ENCODE measurements around the gene CERK.
A peak's percentile ranks its signal among the peaks of the same experiment; 100 is the strongest.

CERK gene

DNA sequence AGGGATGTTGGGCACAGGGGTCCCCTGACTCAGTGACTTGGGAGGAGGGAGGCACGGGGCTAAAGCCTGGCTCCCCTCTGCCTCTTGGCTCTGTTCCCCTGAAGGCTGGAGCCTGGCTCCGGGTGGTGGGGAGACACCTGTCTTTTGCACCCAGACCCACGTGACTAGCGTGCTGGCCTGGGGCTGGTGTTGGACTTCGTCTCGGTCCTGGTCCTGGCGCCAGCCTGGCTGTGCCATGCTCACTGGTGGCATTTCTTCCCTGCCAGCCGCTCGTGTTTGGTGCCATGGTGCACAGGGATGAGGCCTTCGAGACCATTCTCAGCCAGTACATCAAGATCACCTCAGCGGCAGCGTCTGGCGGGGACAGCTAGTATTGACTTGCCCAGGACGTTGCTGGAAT is 61.2 kb downstream of the CERK start:
- DNase-seq: no peak

DNA sequence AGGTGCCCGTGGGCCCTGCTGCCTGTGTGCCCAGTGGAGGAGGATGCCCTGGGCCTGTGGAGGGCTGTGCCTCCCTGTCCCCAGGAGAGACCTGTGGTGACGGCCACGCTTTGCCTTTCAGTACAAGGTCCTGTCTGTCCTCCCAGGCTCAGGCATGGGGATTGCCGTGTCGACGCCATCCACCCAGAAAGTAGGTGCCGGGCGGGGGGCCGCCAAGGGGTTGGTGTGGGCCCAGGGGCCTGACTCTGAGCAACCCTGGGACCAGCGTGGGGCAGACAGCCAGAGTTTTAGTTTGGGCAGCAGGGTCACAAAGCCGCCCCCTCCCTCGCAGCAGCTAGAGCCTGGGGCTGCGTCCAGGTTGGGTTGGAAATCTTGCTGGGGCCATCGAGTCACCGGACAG is 61.6 kb downstream of the CERK start:
- no peak for DNase-seq

DNA sequence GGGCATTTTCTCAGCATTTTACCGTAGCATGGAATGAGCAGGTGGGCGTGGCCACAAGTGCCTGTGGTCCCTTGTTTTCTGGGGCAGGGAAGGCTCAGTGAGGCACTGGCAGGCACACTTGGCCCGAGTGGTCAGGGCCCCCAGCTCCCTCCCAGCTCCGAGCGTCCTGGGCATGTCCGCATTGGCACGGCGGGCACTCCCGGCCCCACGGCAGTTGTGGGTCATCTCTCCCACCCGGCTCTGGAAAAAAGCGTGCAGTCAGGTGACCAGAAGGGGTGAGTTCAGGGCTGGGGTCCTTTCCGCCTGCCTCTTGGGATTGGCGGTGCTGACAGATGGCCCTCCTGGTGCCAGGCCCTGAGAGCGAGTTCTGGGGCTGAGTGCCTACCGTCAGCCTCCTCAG is 62.1 kb downstream of the CERK start:
- DNase-seq: no peak

DNA sequence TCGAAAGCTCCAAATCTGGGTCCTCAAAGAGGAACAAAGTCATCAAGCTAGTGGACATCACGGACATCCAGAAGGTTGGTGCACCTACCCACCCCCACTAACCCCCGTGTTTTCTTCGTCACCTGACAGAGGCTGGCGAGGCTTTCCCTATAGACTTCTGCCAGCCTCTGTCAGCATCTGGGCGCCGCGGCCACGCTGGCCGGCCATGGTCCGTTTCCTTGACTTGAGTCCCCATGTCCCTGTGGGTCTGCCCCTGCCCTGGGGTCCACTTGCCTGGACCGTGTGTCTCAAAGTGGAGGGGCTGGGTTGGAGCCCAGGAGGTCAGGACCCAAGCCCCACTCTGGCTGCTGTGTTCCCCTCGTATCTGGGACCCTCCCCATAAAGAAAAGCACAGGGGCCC is 62.6 kb downstream of the CERK start:
- no peak for DNase-seq

DNA sequence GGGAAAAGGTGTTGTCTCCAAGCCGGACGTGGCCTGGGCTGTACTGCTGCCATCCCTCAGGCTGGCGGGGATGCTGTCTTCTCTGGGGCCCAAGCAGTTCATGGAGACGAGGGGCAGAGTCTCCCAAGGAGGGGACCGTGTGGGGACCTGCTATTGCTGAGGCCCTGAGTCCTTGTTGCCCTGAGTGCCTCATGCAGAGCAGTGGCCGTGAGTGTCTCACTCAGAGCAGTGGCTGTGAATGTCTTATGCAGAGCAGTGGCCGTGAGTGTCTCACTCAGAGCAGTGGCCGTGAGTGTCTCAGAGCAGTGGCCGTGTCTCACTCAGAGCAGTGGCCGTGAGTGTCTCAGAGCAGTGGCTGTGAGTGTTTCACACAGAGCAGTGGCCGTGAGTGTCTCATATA is 63.1 kb downstream of the CERK start:
- DNase-seq: no peak

DNA sequence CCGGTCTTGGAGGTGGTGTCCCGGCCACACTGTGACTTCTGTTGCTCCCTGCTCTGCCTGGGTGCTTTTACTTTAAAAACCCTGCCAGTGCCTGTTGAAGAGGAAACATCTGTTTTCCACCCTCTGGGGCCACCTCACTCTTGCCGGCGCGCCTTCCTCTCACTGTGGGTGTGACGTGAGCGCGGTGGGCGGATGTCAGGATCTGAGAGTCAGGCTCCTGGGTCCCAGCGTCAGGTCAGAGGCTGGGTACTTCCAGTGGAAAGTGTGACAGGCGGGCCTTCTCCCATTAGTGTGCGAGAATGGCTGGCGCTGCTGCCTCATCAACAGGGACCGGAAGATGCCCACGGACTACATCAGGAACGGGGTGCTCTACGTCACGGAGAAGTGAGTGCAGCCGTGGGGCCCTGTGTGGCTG is 63.7 kb downstream of the CERK start:
- peak; percentile 86 for DNase-seq

DNA sequence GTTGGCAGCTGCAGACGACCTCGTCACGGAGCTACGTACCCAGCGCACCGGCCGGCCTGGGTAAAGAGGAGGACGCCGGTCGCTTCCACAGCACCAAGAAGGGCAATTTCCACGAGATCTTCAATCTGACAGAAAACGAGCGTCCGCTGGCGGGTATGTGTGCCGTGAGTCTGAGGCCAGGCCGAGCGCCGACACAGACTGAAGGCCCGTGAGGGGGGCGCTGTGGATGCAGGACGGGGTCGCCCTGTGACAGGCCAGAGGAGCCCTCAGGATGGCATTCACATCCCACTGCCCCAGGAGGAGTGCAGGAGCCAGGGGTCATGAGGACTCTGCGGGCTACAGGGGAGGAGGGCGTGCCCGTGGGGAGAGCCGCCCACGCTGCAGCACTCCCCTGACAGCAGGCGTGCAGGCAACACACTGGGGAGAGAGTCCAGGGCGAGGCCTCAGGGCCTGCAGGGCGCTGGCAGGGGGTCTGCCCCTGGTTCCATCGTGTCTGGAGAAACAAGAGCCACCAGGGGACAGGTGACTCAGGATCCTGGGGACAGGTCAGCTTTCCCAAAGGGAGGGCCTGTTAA is 64.3 kb downstream of the CERK start:
- peak; percentile 14 for DNase-seq

DNA sequence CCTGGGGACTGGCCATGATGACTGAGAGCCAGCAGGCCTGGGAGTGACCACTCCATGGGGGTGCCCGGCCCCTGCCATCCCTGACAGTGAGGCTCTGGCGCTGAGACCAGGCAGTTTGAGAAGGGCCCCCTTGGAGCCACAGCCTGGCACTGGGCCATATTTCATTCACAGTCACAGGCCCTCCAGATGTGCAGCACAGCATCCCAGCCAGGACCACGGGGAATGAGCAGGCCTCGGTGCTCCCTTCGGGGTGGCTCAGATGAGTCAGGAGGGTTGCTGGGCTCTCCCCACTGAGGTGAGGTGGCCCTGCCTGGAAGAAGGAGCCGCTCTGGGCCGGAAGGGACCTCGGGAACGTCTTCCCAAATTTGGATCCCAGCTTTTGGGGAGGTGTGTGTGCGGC is 64.8 kb downstream of the CERK start:
- DNase-seq: no peak

DNA sequence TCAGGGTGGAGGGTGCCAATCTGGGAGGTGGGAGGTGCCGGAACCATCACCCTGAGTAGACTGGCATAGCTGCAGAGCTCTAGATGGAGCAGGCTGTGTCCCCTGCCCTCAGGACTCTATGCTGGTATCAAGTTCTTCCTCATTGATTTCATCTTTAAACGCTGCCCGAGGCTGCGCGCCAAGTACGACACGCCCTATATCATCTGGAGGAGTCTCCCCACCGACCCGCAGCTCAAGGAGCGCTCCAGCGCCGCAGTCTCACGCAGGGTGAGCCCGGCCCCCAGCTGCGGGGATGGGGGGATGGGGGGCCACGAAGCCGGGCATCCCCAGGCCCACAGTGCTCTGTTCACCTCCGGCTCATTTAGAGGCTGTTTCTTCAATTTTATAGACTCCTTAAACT is 65.3 kb downstream of the CERK start:
- no peak for DNase-seq

DNA sequence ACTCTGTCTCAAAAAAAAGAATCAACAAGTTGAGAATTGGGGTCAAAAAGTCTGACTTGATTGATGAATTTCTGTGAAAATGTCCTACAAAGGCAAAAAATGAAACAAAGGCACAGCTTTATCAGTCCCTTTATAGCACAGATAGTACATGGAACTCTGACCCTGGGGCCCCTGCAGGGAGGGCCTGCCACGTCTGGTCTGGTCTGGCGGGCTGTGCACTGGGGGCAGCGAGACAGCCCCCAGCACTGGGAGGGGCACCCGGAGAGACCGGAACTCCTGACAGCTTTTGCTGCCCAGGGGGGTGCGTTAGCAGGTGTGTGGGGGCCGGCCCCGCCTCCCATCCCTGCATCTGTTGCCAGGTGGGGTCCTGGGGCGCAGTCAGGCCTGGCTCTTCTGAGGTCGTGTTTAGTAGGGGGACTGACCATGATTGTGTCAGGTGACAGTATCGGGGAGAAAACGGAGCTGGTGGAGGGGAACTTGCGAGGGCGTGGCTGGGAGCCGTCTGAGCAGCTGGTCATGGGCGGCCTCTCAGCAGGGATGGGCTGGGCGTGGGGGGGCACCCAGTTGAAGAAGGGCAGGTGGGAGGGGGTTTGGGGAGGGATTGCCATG is 66.1 kb downstream of the CERK start:
- no peak for DNase-seq

DNA sequence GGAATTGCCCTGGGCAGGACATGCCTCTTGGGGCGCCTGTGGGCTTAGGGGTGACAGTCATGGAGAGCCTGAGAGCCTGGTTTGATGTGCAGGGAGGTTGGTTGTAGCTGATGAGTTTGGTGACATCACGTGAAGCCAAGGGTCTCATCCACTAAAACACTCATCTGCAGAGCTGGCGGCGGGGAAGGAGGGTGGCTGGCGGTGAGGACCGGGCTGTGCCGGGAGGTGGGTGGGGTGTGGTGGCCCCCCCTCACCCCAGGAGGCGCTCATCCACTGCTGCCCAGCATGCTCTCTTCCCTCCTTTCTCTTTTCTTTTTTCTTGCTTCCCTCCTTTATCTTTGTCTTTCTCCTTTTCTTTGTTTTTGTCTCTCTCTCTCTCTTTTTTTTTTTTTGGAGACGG is 68.9 kb downstream of the CERK start:
- DNase-seq: no peak

DNA sequence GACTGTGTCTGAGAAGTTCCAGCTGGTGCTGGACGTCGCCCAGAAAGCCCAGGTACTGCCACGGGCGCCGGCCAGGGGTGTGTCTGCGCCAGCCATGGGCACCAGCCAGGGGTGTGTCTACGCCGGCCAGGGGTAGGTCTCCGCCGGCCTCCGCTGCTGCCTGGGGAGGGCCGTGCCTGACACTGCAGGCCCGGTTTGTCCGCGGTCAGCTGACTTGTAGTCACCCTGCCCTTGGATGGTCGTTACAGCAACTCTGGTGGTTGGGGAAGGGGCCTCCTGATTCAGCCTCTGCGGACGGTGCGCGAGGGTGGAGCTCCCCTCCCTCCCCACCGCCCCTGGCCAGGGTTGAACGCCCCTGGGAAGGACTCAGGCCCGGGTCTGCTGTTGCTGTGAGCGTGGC is 69.9 kb downstream of the CERK start:
- no peak for DNase-seq

DNA sequence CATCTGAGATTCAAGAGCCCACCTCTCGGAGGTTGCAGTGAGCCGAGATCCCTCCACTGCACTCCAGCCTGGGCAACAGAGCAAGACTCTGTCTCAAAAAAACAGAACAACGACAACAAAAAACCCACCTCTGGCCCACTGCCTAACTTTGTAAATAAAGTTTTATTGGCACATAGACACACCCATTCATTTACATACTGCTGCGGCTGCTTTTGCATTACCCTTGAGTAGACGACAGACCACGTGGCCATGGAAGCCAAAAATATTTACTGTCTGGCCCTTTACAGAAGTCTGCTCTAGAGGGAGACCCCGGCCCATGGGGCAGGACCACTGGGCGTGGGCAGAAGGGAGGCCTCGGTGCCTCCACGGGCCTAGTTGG is 70.8 kb downstream of the CERK start:
- DNase-seq: no peak

DNA sequence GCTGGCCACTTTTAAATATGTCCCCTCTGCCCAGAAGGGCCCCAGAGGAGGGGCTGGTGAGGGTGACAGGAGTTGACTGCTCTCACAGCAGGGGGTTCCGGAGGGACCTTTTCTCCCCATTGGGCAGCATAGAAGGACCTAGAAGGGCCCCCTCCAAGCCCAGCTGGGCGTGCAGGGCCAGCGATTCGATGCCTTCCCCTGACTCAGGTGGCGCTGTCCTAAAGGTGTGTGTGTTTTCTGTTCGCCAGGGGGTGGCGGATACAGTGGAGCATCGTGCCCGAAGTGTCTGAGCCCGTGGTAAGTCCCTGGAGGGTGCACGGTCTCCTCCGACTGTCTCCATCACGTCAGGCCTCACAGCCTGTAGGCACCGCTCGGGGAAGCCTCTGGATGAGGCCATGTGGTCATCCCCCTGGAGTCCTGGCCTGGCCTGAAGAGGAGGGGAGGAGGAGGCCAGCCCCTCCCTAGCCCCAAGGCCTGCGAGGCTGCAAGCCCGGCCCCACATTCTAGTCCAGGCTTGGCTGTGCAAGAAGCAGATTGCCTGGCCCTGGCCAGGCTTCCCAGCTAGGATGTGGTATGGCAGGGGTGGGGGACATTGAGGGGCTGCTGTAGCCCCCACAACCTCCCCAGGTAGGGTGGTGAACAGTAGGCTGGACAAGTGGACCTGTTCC is 71.3 kb downstream of the CERK start:
- no peak for DNase-seq

DNA sequence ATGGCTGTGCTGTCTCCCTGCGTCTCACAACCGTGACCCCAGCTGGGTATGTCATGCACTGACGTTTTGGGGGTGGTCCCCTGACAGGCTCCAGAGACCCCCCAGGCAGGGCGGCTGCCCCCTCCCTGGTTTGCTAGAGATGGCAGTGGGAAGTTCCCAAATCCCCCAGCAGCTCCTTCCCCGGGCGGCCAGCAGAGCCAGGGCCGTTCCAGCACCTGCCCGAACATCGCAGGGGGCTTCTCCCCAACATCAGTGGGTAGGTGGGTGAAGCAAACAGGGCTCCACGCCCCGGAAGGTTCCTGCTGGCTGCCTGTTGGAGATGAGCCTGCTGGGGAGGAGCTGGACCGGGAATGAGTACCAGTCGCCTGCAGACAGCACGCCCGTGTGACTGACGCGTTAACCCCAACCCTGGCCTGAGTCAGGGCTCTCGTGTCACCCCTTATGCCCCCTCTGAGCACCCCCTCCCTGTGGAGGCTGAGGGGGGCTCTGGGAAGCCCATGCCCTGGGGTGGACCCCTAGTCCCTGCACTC is 72.2 kb downstream of the CERK start:
- DNase-seq: no peak

DNA sequence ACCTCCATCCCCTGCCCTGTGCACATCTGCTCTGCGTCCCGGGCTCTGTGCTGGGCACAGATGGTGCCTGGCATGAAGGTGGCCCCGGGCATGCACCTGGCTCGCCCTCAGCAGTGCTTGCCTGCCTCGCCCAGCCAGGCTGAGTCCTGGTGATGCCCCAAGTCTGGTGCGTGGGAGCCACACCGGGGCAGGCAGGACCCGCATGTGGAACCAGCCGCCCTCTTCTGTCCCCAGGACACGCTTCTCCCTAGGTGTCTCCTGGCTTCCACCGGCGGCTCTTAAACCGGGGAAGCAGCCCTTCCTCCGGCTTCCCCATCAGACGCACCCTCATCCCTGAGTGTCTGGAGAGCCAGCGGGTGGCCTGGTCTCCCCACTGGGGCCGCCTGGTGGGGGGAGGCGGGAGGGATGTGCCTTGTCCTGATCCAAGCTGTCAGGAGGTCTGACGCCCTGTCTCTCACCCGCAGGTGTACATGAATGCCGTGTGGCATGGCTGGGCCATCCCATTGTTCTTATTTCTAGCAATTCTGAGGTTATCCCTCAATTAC is 72.8 kb downstream of the CERK start:
- no peak for DNase-seq

DNA sequence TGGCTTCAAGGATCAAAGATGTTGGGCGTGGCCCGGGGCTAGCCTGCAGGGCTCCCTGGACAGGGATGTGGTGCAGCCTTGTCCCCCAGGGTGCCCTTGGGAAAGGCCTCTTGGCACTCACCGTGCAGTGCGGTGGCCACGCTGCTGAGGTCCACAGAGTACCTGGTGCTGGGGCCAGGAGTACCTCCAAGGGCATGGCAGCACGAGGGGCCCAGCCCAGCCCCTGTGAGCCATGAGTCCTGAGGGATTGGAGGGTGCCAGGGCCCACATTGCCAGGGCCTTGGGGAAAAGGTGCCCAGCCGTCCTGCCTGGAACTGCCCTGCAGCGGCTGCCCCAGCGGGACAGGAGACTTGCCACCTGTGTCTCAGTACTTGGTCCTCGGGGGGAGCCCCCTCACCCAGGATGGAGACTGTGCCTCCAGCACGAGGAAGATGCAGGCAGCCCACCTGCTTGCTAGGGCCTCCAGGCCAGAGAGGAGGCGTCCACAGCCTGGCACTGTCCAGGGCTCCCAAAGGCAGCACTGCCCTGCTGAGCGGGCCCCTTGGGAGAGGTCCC is 73.7 kb downstream of the CERK start:
- DNase-seq: no peak

DNA sequence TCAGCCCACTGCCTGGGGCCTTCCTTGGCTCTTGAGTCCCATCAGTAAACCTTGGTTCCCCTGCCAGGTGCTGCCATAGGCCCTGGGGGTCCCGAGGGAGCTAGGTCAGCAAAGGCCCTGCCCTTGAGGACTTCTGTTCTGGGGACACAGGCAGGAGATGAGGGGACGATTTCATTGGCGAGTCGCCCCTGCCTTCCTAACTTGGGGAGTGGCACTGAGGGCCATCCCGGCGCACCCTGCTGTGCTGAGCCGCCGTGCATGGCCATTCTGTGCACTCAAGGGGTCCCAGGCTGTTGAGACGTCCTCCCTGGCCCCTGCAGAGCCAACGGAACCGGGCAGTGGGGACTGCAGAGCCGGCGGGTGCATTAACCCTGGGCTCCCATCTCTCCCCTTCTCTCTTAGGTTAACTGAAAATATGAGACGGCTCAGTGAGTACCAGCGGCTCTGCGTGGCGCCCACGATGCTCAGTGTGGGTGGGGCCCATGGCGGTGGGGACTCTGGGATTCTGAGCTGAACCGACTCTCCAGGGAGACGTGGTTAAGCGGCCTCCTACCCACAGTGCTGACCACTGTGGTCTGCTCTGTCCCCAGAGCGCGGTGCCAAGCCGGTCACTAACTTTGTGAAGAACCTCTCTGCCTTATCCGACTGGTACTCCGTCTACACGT is 74.5 kb downstream of the CERK start:
- no peak for DNase-seq

DNA sequence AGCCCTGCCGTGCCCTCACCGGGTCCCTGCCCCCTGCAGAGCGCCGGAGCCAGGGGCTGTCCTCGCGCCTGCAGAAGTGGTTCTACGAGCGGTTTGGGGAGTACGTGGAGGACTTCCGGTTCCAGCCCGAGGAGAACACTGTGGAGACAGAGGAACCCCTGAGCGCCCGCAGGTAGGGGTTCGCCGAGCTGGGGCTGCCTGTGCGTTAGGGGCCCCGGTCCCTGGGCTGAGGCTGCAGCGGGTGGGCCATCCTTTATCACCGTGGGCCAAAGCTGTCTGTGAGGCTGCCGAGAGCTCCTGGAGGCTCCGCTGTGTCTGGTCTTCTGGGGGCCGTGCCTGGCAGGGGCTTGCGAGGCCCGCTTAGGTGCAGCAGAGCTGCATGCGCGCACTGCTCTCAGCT is 75.1 kb downstream of the CERK start:
- DNase-seq: no peak

DNA sequence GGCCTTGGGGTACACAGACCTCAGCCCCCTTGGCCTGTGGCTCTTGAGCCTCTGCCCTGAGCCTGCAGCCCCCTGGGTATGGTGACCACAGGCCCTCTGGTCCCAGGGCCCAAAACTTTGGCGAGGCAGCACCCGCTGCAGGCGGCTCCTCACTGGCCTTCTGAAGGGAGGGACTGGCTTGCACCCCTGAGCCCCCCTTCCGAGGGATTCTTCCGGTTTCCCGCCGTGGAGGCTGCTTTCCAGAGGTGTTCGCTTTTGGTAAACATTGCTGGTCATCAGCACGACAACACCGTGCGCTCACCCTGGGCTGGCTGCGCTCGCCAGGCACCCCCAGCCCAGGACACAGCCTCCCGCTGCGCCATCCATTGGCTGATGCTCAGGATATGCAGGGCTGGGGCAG is 75.8 kb downstream of the CERK start:
- DNase-seq: no peak

DNA sequence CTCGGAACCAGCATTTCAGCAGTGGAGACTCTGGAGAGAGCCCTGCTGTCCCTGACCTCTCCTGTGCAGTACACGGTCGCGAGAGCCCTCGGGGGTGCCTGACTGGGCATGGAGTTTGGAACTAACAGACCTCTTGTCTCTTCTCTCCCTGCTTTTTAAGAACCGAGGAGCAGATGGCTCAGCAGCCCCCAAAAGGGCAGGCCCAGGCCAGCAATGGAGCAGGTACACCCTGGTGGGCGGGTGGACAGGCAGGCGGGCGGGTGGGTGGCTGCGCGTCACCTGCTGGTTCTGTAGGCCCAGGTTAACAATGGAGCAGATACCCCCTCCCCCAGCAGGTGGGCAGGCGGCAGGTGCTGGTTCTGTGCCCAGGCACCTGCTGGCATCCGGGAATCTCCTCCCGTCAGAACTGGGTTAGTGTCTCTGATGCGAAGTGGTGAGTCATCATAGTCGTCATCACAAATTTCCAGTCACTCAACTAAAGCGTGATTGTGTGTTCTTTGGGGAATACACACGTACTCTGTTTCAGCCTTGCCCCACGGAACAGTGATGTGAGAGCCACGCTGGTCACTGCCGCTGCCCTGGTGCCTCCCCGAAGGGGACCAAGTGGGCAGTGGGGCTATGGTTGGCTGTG is 76.7 kb downstream of the CERK start:
- DNase-seq: peak; percentile 63

DNA sequence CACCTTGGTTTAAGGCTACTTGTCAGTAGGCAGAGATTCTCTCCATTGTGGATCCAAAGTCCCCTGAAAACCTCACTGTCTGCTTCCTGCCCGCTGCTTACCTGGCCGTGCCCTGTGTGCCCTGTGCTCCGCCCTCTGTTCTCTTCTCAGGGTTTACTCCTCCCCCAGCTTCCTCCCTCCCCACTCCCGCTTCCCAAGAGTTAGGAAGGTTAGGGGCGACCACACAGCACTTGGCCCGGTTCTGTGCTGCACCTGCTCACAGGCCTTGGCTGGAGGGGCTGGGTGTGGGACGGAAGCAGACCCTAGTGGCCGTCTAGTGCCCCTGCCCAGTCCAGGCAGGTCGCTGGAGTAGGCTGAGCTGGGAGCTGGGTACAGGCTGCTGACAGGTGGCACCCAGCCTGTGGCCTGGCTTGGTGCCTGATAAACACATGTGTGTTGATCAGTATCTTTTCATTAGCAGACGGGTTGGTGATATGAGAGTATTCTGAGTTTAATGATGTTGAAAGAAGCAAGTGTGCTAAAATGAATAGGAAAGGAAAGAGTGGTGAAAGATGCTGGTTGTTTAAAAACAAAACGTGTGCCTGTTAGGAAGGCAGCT is 77.3 kb downstream of the CERK start:
- DNase-seq: peak; percentile 49
